ENCODE data around the gene TMEM51.

- TF ChIP-seq CTCF (IDR thresholded peaks at IDR 0.05) (no peak), POLR2AphosphoS5 (IDR thresholded peaks at IDR 0.05) (no peak)
Observed at GRCh38 chr1:15173863-15174614, 20.5 kb downstream of the TMEM51 start.

Measured in breast epithelium (tissue), 3 donors.